Activated CD4-positive, alpha-beta memory T cell treated with anti-CD3 and anti-CD28 coated beads for 36 hours (primary cell): ENCODE results near the gene ZCCHC8. TPM values are rescaled to one million over a fixed set of nuclear protein-coding genes. Genes with fewer than 3 reads are reported as not detected.
A peak's percentile ranks its signal among the peaks of the same experiment; 100 is the strongest.
"Not testable (repeated sequence)": the region's sequence is repeated elsewhere in the genome, so short reads cannot be mapped to it uniquely, and the experiment has no call there.

Experiments
- CTCF ChIA-PET: fragments of 350-600 bp; sonication (Branson Sonifier 250); formaldehyde crosslinking; loops from one replicate; lab custom pipeline; 2021; ENCODE audit warnings: antibody characterized with exemption, inconsistent platforms; lab: Charles Lee
- POLR2A ChIA-PET: fragments of 350-600 bp; sonication (Branson Sonifier 250); formaldehyde crosslinking; loops from one replicate; lab custom pipeline; 2021; ENCODE audit warnings: antibody characterized with exemption; lab: Charles Lee
- DNase-seq: peaks from one replicate; pipeline ENCODE4 v3.0.0-alpha.2; 2020
- H3K27ac Mint-ChIP-seq: one replicate; pipeline ENCODE4 v1.8.0; 2021; ENCODE audit warnings: mixed read lengths
- H3K27me3 Mint-ChIP-seq: one replicate; pipeline ENCODE4 v1.8.0; 2021; ENCODE audit warnings: mixed read lengths
- H3K36me3 Mint-ChIP-seq: one replicate; pipeline ENCODE4 v1.8.0; 2021; ENCODE audit warnings: mixed read lengths
- H3K4me1 Mint-ChIP-seq: one replicate; pipeline ENCODE4 v1.8.0; 2021; ENCODE audit warnings: low read depth, mixed read lengths
- H3K4me3 Mint-ChIP-seq: one replicate; pipeline ENCODE4 v1.8.0; 2021; ENCODE audit warnings: mild to moderate bottlenecking, mixed read lengths
- H3K9me3 Mint-ChIP-seq: one replicate; pipeline ENCODE4 v1.8.0; 2021; ENCODE audit warnings: mixed read lengths
- intact Hi-C: fragments of 100-400 bp; cut with micrococcal nuclease; formaldehyde crosslinking; loops from one replicate; pipeline ENCODE4 v1.15.1; 2023
- total RNA-seq, 2 experiments: library from RNA; stranded (reverse); gene quantifications; one replicate each; pipeline ENCODE4 v1.2.3, GENCODE V29; 2021

The ZCCHC8 gene
- total RNA-seq, 2 experiments from 2014 or later: 27.7 to 28.5 TPM

DNA sequence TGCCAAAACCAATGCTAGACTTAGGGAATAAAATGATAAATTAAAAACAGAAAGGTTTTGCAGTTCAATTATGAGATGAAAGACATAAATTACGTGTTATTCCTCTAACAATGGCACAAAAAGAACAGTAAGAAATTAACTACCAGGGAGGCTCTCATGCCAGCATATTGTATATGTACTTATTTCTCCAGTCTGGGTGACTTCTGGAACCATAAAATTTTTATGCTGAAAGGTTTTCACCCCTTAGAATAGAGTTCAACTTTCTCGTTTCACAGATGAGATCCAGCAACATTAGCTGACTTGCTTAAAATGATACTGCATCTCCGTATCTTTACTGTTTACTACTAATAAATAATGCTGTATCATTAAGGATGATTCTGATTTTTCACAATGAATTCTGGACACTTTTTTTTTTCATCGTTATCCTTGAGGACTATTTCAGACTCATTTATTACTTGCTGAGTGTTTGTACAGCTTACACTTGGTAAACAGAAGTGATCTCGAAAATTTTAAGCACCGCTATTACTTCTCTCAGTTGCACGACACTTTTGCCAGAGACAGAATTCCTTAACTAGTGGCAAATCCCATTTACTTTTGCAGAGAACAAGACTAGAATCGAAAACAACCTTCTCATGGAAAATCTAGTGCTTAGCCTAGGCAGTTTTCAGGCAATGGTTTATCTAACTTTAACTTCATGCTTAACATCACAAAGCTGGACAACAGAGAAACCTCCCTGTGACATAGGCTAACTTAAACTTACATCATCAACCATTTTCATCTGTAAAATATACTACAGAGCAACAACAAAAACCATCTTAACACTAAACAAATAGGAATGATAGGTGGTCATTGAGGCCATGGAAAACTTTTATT, 23.4 kb upstream of the ZCCHC8 start:
- CTCF ChIA-PET: interaction anchor here (1.0 kb wide), 2 partner anchors 52 to 125 kb away, joined by 3 to 4 read pairs; no protein-coding TSS in a partner anchor
- H3K4me3 Mint-ChIP-seq: no peak overlapping the region

DNA sequence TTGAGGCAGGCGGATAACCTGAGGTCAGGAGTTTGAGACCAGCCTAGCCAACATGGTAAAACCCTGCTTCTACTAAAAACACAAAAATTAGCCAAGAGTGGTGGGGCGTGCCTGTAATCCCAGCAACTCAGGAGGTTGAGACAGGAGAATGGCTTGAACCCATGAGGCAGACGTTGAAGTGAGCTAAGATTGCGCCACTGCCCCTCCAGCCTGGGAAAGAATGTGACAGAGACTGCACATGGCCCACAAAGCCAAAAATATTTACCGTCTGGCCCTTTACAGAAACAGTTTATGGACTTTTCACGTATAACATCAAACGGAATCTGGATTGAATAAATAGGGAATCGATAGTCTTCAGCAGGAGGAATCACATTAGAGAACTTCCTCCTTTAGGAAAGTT, 22.5 kb upstream of the ZCCHC8 start:
- CTCF ChIA-PET: interaction anchor here (1.1 kb wide), 1 partner anchor 33 kb away, joined by 3 read pairs; no protein-coding TSS in a partner anchor
- no peaks in the 10 kb centered on the region for H3K27me3 Mint-ChIP-seq
- intact Hi-C loops: no loop called here
- H3K36me3 Mint-ChIP-seq: peaks cover 61% of the 10 kb centered on the region
- H3K9me3 Mint-ChIP-seq: no peaks in the 10 kb centered on the region
- H3K4me3 Mint-ChIP-seq: no peak overlapping the region
- peak overlapping the region; percentile 41 for H3K27ac Mint-ChIP-seq
- H3K4me1 Mint-ChIP-seq: peaks cover 53% of the 10 kb centered on the region
- no peak for DNase-seq
- POLR2A ChIA-PET: interaction anchor here (0.7 to 13.6 kb wide), 2 partner anchors 22 to 236 kb away, joined by 4 to 215 read pairs; partner anchors contain the start of gene ZCCHC8

More for the DNA sequence above, 23.4 kb upstream of the ZCCHC8 start:
- H3K27me3 Mint-ChIP-seq: no peaks in the 10 kb centered on the region
- peak overlapping the region; percentile 41 for H3K27ac Mint-ChIP-seq
- H3K9me3 Mint-ChIP-seq: no peaks in the 10 kb centered on the region
- intact Hi-C loops: no loop called here
- peaks cover 48% of the 10 kb centered on the region for H3K4me1 Mint-ChIP-seq
- no peak for DNase-seq
- H3K36me3 Mint-ChIP-seq: peaks cover 54% of the 10 kb centered on the region
- POLR2A ChIA-PET: interaction anchor here (0.7 to 13.6 kb wide), 2 partner anchors 23 to 235 kb away, joined by 4 to 215 read pairs; partner anchors contain the start of gene ZCCHC8

DNA sequence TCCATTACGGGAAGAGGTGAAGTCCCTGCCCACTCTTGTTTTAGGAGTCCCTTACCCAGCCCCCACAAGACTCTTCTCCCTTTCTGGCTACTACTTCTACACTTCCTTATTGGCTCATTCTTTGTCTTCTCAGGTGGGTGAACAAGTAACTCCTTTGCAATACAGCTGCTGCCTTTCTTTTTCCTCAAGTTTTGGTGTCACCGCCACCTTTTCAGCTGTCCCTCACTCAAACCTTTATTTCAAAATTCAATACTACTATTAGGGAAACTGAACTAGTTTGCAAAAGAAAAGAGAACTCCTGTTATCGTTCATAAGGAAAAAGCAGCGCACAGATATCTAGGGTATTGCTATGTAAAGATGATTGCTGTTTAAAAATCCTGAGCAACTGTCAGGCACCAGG, 19.9 kb upstream of the ZCCHC8 start:
- POLR2A ChIA-PET: interaction anchor here (13.6 kb wide), 1 partner anchor 19 kb away, joined by 215 read pairs; the partner anchor contains the start of gene ZCCHC8
- Mint-ChIP-seq H3K36me3 (peaks cover 83% of the 10 kb centered on the region), H3K27me3 (no peaks in the 10 kb centered on the region), H3K4me1 (peaks cover 63% of the 10 kb centered on the region), H3K4me3 (no peak overlapping the region), H3K9me3 (no peaks in the 10 kb centered on the region), H3K27ac (peak overlapping the region; percentile 35)
- CTCF ChIA-PET: no interaction called here
- intact Hi-C loops: no loop called here
- no peak for DNase-seq

DNA sequence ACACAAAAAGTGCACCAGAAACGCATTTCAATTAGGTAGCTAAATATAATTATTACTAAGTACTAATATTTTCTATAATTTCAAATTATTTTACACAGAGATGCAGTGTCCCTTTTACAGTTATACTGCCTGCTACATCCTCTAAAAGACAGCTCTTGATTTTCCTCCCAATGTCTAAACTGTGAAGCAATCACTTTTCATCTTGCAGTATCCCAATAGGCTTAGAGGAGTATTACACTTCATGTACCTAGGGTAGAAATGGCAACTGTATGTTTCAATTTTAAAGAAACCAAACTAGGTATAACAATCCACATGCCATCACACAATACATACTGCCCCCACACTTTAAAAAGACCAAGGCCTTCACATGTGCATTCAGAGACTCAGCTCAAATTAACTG, 18.7 kb upstream of the ZCCHC8 start:
- H3K4me3 Mint-ChIP-seq: no peak overlapping the region
- H3K9me3 Mint-ChIP-seq: no peaks in the 10 kb centered on the region
- H3K27ac Mint-ChIP-seq: peak overlapping the region; percentile 26
- H3K36me3 Mint-ChIP-seq: peaks cover 80% of the 10 kb centered on the region
- ChIA-PET CTCF (interaction anchor here (0.6 to 1.0 kb wide), 2 partner anchors 19 to 253 kb away, joined by 3 to 4 read pairs; partner anchors contain the start of gene ZCCHC8), POLR2A (interaction anchor here (0.6 to 13.6 kb wide), 2 partner anchors 18 to 103 kb away, joined by 5 to 215 read pairs; partner anchors contain the start of gene ZCCHC8)
- DNase-seq: no peak
- no peaks in the 10 kb centered on the region for H3K27me3 Mint-ChIP-seq
- peaks cover 64% of the 10 kb centered on the region for H3K4me1 Mint-ChIP-seq
- intact Hi-C loops: no loop called here

DNA sequence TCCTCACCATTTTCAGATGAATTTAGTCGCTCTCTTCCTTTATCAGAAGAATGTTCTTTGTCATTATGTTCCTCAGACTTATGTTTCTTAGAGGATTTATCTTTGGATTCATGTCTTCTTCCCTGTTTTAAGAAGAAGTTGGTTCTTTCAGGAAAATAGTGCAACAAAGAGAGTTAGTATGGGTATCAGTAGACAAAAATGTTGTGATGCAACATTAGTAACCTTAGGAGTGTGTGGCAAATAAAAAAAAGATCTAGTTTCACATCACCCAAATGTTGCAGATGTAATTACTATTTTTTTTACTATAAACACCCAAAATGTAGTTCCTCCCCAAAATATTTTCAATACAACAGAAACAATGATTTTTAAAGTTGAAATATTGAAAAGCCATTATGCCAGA, 18.2 kb upstream of the ZCCHC8 start:
- POLR2A ChIA-PET: interaction anchor here (0.6 to 13.6 kb wide), 2 partner anchors 18 to 104 kb away, joined by 5 to 215 read pairs; partner anchors contain the start of gene ZCCHC8
- Mint-ChIP-seq H3K27ac (peak overlapping the region; percentile 58), H3K4me1 (peaks cover 59% of the 10 kb centered on the region), H3K36me3 (peaks cover 77% of the 10 kb centered on the region), H3K9me3 (no peaks in the 10 kb centered on the region), H3K27me3 (no peaks in the 10 kb centered on the region), H3K4me3 (no peak overlapping the region)
- no peak for DNase-seq
- CTCF ChIA-PET: interaction anchor here (1.0 kb wide), 1 partner anchor 18 kb away, joined by 3 read pairs; the partner anchor contains the start of gene ZCCHC8
- intact Hi-C loops: no loop called here

DNA sequence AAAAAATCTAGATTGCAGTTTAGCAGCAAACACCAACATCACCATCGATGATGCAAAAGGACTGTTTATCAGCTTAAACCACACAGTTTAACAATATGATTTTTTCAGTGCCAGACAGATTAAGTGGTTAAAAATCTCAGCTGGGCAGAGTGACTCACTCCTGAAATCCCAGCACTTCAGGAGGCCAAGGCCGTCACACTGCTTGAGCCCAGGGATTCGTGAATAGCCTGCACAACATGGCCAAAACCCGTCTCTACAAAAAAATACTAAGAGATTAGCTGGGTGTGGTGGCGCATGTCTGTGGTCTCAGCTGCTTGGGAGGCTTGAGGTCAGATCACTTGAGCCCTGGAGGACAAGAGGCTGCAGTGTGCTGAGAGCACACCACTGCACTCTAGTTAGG, 17.1 kb upstream of the ZCCHC8 start:
- peaks cover 49% of the 10 kb centered on the region for H3K4me1 Mint-ChIP-seq

DNA sequence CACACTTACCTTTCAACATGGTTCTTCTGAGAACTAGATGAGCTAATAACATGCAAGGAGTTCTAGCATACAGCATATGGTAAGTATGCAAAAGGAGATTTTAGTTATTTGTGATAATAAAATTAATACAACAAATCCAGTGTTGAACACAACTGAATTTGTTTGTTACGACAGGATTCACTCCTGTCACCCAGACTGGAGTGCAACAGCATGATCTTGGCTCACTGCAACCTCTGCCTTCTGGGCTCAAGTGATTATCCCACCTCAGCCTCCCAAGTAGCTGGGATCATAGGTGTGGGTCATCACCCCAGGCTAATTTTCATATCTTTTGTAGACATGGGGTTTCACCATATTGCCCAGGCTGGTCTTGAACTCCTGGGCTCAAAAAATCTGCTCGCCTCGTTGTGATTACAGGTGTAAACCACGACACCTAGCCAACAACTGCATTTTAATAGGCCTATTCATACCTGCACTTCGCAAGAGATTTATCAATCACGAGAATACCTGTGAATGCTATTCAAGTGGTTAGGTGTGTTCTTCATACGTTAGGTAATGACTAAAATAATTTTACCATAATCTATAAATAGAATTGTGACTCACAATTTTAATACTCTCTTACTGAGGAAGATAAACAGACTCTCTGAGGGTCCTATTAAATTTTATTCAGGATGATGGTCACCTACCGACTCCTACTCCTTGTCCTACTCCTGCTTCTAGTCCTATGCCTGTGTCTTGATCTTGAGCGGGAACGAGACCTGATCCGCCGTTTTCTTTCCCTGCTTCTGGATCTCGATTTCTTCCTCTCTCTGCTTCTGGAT, 16.0 kb upstream of the ZCCHC8 start:
- H3K9me3 Mint-ChIP-seq: no peaks in the 10 kb centered on the region
- no peak overlapping the region for H3K4me3 Mint-ChIP-seq
- H3K27me3 Mint-ChIP-seq: no peaks in the 10 kb centered on the region
- ChIA-PET POLR2A (interaction anchor here (0.5 to 13.6 kb wide), 2 partner anchors 15 to 144 kb away, joined by 3 to 215 read pairs; partner anchors contain the start of gene ZCCHC8), CTCF (no interaction called here)
- peaks cover 73% of the 10 kb centered on the region for H3K36me3 Mint-ChIP-seq
- peaks cover 39% of the 10 kb centered on the region for H3K4me1 Mint-ChIP-seq
- intact Hi-C loops: no loop called here
- H3K27ac Mint-ChIP-seq: peak overlapping the region; percentile 29
- DNase-seq: no peak

More for the DNA sequence above, 17.1 kb upstream of the ZCCHC8 start:
- ChIA-PET CTCF (no interaction called here), POLR2A (interaction anchor here (1.0 to 13.6 kb wide), 3 partner anchors 8 to 31 kb away, joined by 3 to 215 read pairs (median 5); partner anchors contain the start of genes RSRC2 and ZCCHC8)
- Mint-ChIP-seq H3K36me3 (peaks cover 74% of the 10 kb centered on the region), H3K4me3 (no peak overlapping the region), H3K27me3 (no peaks in the 10 kb centered on the region), H3K27ac (peak overlapping the region; percentile 2), H3K9me3 (no peaks in the 10 kb centered on the region)
- intact Hi-C loops: no loop called here
- DNase-seq: no peak

DNA sequence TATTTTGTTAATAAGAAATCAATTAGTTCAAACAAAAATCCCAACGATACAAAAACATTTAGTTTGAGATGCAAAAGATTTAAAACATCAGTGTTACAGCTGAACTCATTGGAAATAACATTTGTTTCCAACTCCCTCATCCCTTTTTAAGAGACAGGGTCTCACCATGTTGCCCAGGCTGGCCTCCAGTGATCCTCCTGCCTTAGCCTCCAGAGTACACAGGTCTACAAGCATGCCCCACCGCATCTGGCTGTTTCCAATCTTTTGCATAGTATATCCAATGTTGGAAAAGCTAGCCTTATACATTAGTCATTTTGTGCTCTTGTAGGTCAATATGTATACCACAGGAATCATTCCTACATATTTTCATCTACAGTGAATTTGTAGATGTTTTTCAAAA, 14.5 kb upstream of the ZCCHC8 start:
- peak overlapping the region; percentile 18 for H3K27ac Mint-ChIP-seq
- no peak overlapping the region for H3K4me3 Mint-ChIP-seq
- ChIA-PET CTCF (interaction anchor here (1.0 kb wide), 1 partner anchor 278 kb away, joined by 3 read pairs; no protein-coding TSS in a partner anchor), POLR2A (no interaction called here)
- no peaks in the 10 kb centered on the region for H3K27me3 Mint-ChIP-seq
- H3K9me3 Mint-ChIP-seq: no peaks in the 10 kb centered on the region
- H3K36me3 Mint-ChIP-seq: peaks cover 72% of the 10 kb centered on the region
- intact Hi-C loops: no loop called here
- DNase-seq: no peak
- H3K4me1 Mint-ChIP-seq: peaks cover 29% of the 10 kb centered on the region

DNA sequence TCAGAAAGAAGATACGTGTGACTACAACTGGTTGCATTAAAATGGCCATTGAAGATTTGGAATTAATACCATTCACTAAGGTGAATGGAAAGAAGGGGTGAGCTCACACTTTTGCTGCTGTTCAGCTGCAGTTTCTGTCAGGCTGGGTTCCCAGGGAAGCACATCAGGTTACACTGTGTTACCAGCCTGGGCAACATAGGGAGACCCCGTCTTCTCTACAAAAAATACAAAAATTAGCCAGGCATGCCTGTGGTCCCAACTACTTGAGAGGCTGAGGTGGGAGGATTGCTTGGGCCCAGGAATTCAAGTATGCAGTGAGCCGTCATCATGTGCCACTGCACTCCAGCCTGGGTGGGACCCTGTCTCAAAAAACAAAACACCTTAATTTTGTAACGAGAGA, 12.9 kb upstream of the ZCCHC8 start:
- H3K4me1 Mint-ChIP-seq: peaks cover 17% of the 10 kb centered on the region
- no peaks in the 10 kb centered on the region for H3K27me3 Mint-ChIP-seq
- ChIA-PET CTCF (interaction anchor here (1.0 to 1.4 kb wide), 3 partner anchors 12 to 114 kb away, joined by 3 to 5 read pairs (median 5); no protein-coding TSS in a partner anchor), POLR2A (interaction anchor here (1.4 kb wide), 1 partner anchor 13 kb away, joined by 4 read pairs; the partner anchor contains the start of genes KNTC1 and RSRC2)
- H3K4me3 Mint-ChIP-seq: no peak overlapping the region
- H3K36me3 Mint-ChIP-seq: peaks cover 71% of the 10 kb centered on the region
- H3K9me3 Mint-ChIP-seq: no peaks in the 10 kb centered on the region
- no peak overlapping the region for H3K27ac Mint-ChIP-seq
- DNase-seq: no peak
- intact Hi-C loops: no loop called here

DNA sequence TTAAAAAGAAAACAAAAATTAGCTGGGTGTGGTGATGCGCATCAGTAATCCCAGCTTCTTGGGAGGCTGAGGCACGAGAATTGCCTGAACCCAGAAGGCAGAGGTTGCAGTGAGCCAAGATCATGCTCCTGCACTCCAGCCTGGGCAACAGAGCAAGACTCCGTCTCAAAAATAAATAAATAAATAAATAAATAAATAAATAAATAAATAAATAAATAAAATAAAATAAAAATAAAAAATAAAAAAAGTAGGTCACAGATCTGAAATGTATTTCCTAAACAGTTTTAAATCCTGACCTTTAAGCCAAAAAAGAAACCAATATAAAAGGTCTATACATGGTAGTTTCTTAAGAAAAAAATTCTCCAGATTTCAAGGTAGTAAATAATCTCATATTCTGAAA, 12.3 kb upstream of the ZCCHC8 start:
- H3K27ac Mint-ChIP-seq, H3K27me3 Mint-ChIP-seq, H3K4me3 Mint-ChIP-seq, H3K9me3 Mint-ChIP-seq, DNase-seq, intact Hi-C loops: not testable (repeated sequence)
- ChIA-PET CTCF (interaction anchor here (1.0 to 1.4 kb wide), 3 partner anchors 12 to 113 kb away, joined by 3 to 5 read pairs (median 5); no protein-coding TSS in a partner anchor), POLR2A (interaction anchor here (1.4 to 3.4 kb wide), 2 partner anchors 12 to 14 kb away, joined by 4 to 11 read pairs; partner anchors contain the start of genes KNTC1, RSRC2 and ZCCHC8)
- peaks cover 14% of the 10 kb centered on the region for H3K4me1 Mint-ChIP-seq
- H3K36me3 Mint-ChIP-seq: peaks cover 68% of the 10 kb centered on the region

DNA sequence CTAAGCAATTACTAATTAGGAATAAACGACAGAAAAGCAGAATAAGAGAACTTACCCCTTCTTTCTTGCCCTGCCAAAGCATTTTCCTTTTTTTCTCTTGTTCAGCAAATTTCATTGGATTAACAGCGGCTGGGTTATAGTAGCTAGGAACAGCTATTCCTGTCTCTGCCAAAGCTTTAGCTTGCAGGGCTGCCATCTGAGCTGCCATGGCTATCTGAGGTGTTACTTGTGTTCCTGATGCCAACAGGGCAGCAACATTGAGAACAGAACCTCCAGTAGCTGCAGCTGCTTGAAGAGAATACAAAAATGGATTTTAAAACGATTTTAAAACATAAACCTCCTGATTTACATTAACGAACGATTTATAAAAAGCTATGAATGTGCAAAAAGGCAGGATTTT, 7.4 kb upstream of the ZCCHC8 start:
- intact Hi-C loops: no loop called here
- no peaks in the 10 kb centered on the region for H3K9me3 Mint-ChIP-seq
- no peak for DNase-seq
- H3K4me3 Mint-ChIP-seq: no peak overlapping the region
- peaks cover 62% of the 10 kb centered on the region for H3K36me3 Mint-ChIP-seq
- H3K4me1 Mint-ChIP-seq: no peaks in the 10 kb centered on the region
- CTCF ChIA-PET: interaction anchor here (0.6 kb wide), 1 partner anchor 150 kb away, joined by 3 read pairs; no protein-coding TSS in a partner anchor
- POLR2A ChIA-PET: interaction anchor here (1.2 to 14.9 kb wide), 2 partner anchors 16 to 109 kb away, joined by 5 to 215 read pairs; partner anchors contain the start of genes KNTC1 and RSRC2
- no peaks in the 10 kb centered on the region for H3K27me3 Mint-ChIP-seq
- H3K27ac Mint-ChIP-seq: no peak overlapping the region
